HepG2 (cell line): Measurements from ENCODE around the gene TTC6. TPM values are rescaled to one million over a fixed set of nuclear protein-coding genes. Genes with fewer than 3 reads are reported as not detected.
A peak's percentile ranks its signal among the peaks of the same experiment; 100 is the strongest.

Experiments used
- BHLHE40 ChIP-seq: IDR thresholded peaks from 2 replicates; pipeline ENCODE4 v1.6.1; 2011; ENCODE audit warnings: low read length, improper control_type of control experiment
- GMEB2 ChIP-seq: IDR thresholded peaks from 2 replicates; pipeline ENCODE4 v1.6.1; 2016; ENCODE audit warnings: missing biosample characterization, missing genetic modification reagents, low read depth
- HNRNPK ChIP-seq: fragments of 200-400 bp; formaldehyde crosslinking; IDR thresholded peaks from 2 replicates; pipeline ENCODE4 v1.6.1; 2018; ENCODE audit warnings: low read length, low read depth, moderate library complexity, mild to moderate bottlenecking; ENCODE audit not compliant: poor library complexity, severe bottlenecking
- HOXD1 ChIP-seq: sonication (generic); formaldehyde crosslinking; IDR thresholded peaks from 2 replicates; pipeline ENCODE4 v1.5.0; 2020; ENCODE audit warnings: missing genetic modification reagents
- MEIS1 ChIP-seq: sonication (generic); formaldehyde crosslinking; IDR thresholded peaks from 2 replicates; pipeline ENCODE4 v1.9.0; 2021; ENCODE audit warnings: mild to moderate bottlenecking, missing genetic modification reagents, moderate library complexity, borderline replicate concordance
- NFATC3 ChIP-seq: sonication (generic); formaldehyde crosslinking; IDR thresholded peaks from 2 replicates; pipeline ENCODE4 v1.5.1; 2020; ENCODE audit warnings: mild to moderate bottlenecking, missing genetic modification reagents
- NFE2L2 ChIP-seq: fragments of 150-350 bp; IDR thresholded peaks from 2 replicates; pipeline ENCODE4 v1.6.1; 2014; ENCODE audit warnings: low read length
- PRMT3 ChIP-seq: sonication (generic); formaldehyde crosslinking; IDR thresholded peaks from 2 replicates; pipeline ENCODE4 v1.8.1; 2022; ENCODE audit warnings: low read depth, mild to moderate bottlenecking, moderate library complexity, missing genetic modification reagents, borderline replicate concordance
- RCOR2 ChIP-seq: IDR thresholded peaks from 2 replicates; pipeline ENCODE4 v1.6.1; 2016; ENCODE audit warnings: missing biosample characterization, missing genetic modification reagents
- RXRB ChIP-seq: IDR thresholded peaks from 2 replicates; pipeline ENCODE4 v1.6.1; 2016; ENCODE audit warnings: borderline replicate concordance, missing genetic modification reagents, missing compliant biosample characterization
- SP140L ChIP-seq: sonication (generic); formaldehyde crosslinking; IDR thresholded peaks from 2 replicates; pipeline ENCODE4 v1.4.0; 2020; ENCODE audit warnings: missing genetic modification reagents, borderline replicate concordance
- ZBTB21 ChIP-seq: sonication (generic); formaldehyde crosslinking; IDR thresholded peaks from 2 replicates; pipeline ENCODE4 v1.4.0; 2020; ENCODE audit warnings: missing genetic modification reagents
- ZNF124 ChIP-seq: sonication (generic); formaldehyde crosslinking; IDR thresholded peaks from 2 replicates; pipeline ENCODE4 v1.4.0; 2020; ENCODE audit warnings: missing genetic modification reagents
- ZNF777 ChIP-seq: sonication (generic); formaldehyde crosslinking; IDR thresholded peaks from 2 replicates; pipeline ENCODE4 v1.4.0; 2020; ENCODE audit warnings: missing genetic modification reagents
- ZNF781 ChIP-seq: sonication (generic); formaldehyde crosslinking; IDR thresholded peaks from 2 replicates; pipeline ENCODE4 v1.5.1; 2020; ENCODE audit warnings: borderline replicate concordance, mild to moderate bottlenecking, missing genetic modification reagents; ENCODE audit errors: not compliant biosample characterization
- polyA plus RNA-seq, 8 experiments: library from polyadenylated mRNA; depleted of rRNA in 3 of 8; stranded (reverse) in 7 of 8; unstranded in 1 of 8; fragments of >200 nt; fragmentation: Illumina TruSeq in 4 of 8; extraction: Trizol in 4 of 8; gene quantifications; 2 replicates each; pipeline versions ENCODE4 v1.2.1 to v1.2.3, GENCODE V29; 2011 to 2016; ENCODE audit warnings: low read depth in 4 of 8, missing spikeins in 1 of 8, mixed read lengths in 1 of 8; ENCODE audit not compliant: insufficient read depth in 1 of 8
- total RNA-seq, 5 experiments: library from RNA; depleted of rRNA; stranded (reverse); fragments of >200 nt; fragmentation: Illumina TruSeq; extraction: Trizol; gene quantifications; 2 replicates each; pipeline ENCODE4 v1.2.3, GENCODE V29; 2016; ENCODE audit warnings: low read depth in 1 of 5
- TF ChIP-seq, protein P1 (sequence below): sonication (generic); formaldehyde crosslinking; IDR thresholded peaks from 2 replicates; pipeline ENCODE4 v1.8.0; 2022; ENCODE audit warnings: missing genetic modification reagents, mild to moderate bottlenecking, inconsistent platforms, borderline replicate concordance
- TF ChIP-seq, protein P2 (sequence below): sonication (generic); formaldehyde crosslinking; IDR thresholded peaks from 2 replicates; pipeline ENCODE4 v1.5.0; 2020; ENCODE audit warnings: missing genetic modification reagents
- TF ChIP-seq, protein P3 (sequence below): sonication (generic); formaldehyde crosslinking; IDR thresholded peaks from 2 replicates; pipeline ENCODE4 v1.9.0; 2022; ENCODE audit warnings: missing genetic modification reagents, mild to moderate bottlenecking, borderline replicate concordance
- TF ChIP-seq, protein P4 (sequence below): sonication (generic); formaldehyde crosslinking; IDR thresholded peaks from 2 replicates; pipeline ENCODE4 v1.4.0; 2020; ENCODE audit warnings: missing genetic modification reagents

TTC6 gene
- total and polyA plus RNA-seq, 2 of the 13 experiments (the other 11 are each of a cell fraction or from before 2014, with no cell fraction given): 9.3 to 27.4 TPM

- TF ChIP-seq GMEB2: no peak
- peak; percentile 90; the same call in 1 of the 2 replicates for TF ChIP-seq MEIS1 (CRISPR knock-in tag)
- TF ChIP-seq ZNF777 (CRISPR knock-in tag): peak; percentile 31; the same call in 1 of the 2 replicates
- 0 out of 2 replicates have a peak, but pooled peaks have one; percentile 4 for TF ChIP-seq NFE2L2
- TF ChIP-seq RXRB (CRISPR knock-in tag): peak; percentile 58
- TF ChIP-seq ZBTB21 (CRISPR knock-in tag): no peak
- TF ChIP-seq ZNF781 (CRISPR knock-in tag): no peak
- TF ChIP-seq BHLHE40: peak; percentile 77
- TF ChIP-seq HOXD1 (CRISPR knock-in tag): peak; percentile 61; the same call in 1 of the 2 replicates
- TF ChIP-seq, protein P1, sequence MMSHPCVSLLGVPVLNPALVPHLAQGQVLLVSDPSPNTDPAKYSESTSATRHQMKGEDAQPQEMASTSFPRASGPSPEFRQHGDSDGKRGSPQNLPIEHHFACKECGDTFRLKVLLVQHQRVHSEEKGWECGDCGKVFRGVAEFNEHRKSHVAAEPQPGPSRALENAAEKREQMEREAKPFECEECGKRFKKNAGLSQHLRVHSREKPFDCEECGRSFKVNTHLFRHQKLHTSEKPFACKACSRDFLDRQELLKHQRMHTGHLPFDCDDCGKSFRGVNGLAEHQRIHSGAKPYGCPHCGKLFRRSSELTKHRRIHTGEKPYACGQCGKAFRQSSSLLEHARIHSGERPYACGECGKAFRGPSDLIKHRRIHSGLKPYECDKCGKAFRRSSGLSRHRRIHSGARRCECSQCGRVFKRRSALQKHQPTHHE (CRISPR knock-in tag): peak; percentile 56; the same call in 1 of the 2 replicates
- peak; percentile 63; the same call in 1 of the 2 replicates for TF ChIP-seq NFATC3
- no peak for TF ChIP-seq HNRNPK
- TF ChIP-seq, protein P2, sequence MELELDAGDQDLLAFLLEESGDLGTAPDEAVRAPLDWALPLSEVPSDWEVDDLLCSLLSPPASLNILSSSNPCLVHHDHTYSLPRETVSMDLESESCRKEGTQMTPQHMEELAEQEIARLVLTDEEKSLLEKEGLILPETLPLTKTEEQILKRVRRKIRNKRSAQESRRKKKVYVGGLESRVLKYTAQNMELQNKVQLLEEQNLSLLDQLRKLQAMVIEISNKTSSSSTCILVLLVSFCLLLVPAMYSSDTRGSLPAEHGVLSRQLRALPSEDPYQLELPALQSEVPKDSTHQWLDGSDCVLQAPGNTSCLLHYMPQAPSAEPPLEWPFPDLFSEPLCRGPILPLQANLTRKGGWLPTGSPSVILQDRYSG (CRISPR knock-in tag): peak; percentile 26; the same call in 1 of the 2 replicates
- TF ChIP-seq, protein P3, sequence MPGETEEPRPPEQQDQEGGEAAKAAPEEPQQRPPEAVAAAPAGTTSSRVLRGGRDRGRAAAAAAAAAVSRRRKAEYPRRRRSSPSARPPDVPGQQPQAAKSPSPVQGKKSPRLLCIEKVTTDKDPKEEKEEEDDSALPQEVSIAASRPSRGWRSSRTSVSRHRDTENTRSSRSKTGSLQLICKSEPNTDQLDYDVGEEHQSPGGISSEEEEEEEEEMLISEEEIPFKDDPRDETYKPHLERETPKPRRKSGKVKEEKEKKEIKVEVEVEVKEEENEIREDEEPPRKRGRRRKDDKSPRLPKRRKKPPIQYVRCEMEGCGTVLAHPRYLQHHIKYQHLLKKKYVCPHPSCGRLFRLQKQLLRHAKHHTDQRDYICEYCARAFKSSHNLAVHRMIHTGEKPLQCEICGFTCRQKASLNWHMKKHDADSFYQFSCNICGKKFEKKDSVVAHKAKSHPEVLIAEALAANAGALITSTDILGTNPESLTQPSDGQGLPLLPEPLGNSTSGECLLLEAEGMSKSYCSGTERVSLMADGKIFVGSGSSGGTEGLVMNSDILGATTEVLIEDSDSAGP (CRISPR knock-in tag): peak; percentile 28; the same call in 1 of the 2 replicates
- peak; percentile 84; the same call in 1 of the 2 replicates for TF ChIP-seq PRMT3 (CRISPR knock-in tag)
- TF ChIP-seq, protein P4, sequence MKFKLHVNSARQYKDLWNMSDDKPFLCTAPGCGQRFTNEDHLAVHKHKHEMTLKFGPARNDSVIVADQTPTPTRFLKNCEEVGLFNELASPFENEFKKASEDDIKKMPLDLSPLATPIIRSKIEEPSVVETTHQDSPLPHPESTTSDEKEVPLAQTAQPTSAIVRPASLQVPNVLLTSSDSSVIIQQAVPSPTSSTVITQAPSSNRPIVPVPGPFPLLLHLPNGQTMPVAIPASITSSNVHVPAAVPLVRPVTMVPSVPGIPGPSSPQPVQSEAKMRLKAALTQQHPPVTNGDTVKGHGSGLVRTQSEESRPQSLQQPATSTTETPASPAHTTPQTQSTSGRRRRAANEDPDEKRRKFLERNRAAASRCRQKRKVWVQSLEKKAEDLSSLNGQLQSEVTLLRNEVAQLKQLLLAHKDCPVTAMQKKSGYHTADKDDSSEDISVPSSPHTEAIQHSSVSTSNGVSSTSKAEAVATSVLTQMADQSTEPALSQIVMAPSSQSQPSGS: peak; percentile 52
- peak; percentile 96 for TF ChIP-seq SP140L (CRISPR knock-in tag)
- peak; percentile 55; the same call in 1 of the 2 replicates for TF ChIP-seq RCOR2 (CRISPR knock-in tag)
- peak; percentile 76; the same call in 1 of the 2 replicates for TF ChIP-seq ZNF124 (CRISPR knock-in tag)
Observed at GRCh38 chr14:37594238-37594970, 1.0 kb upstream of the TTC6 start (continued).
